Type B pancreatic cell (in vitro differentiated cells): ENCODE results near the gene ATP6V1G3. TPM values are rescaled to one million over a fixed set of nuclear protein-coding genes. Genes with fewer than 3 reads are reported as not detected.

ENCODE experiments used
- DNase-seq: peaks from one replicate; pipeline ENCODE4 v3.0.0; 2021; ENCODE audit warnings: mixed read lengths; ENCODE audit not compliant: unreplicated experiment; ENCODE audit errors: extremely low spot score
- H3K27ac Mint-ChIP-seq: 2 replicates; pipeline ENCODE4 v1.8.0; 2021; ENCODE audit warnings: mild to moderate bottlenecking, mixed read lengths
- H3K27me3 Mint-ChIP-seq: 2 replicates; pipeline ENCODE4 v1.8.0; 2021; ENCODE audit warnings: mixed read lengths
- H3K36me3 Mint-ChIP-seq: 2 replicates; pipeline ENCODE4 v1.8.0; 2021; ENCODE audit warnings: mixed read lengths
- H3K4me1 Mint-ChIP-seq: one replicate; pipeline ENCODE4 v1.8.0; 2021; ENCODE audit warnings: mixed read lengths; ENCODE audit not compliant: unreplicated experiment
- H3K4me3 Mint-ChIP-seq: 2 replicates; pipeline ENCODE4 v1.8.0; 2021; ENCODE audit warnings: mild to moderate bottlenecking, mixed read lengths
- H3K9me3 Mint-ChIP-seq: 2 replicates; pipeline ENCODE4 v1.8.0; 2021; ENCODE audit warnings: mixed read lengths
- total RNA-seq: library from RNA; stranded (reverse); gene quantifications from 2 replicates; pipeline ENCODE4 v1.2.1, GENCODE V29; 2021; ENCODE audit warnings: low replicate concordance
- TF ChIP-seq, protein P1 (sequence below): fragments of 200-600 bp; sonication (generic); conservative IDR thresholded peaks from 2 replicates; pipeline ENCODE4 v1.5.0; 2021; ENCODE audit warnings: antibody characterized with exemption, mild to moderate bottlenecking

Gene ATP6V1G3
- total RNA-seq, 1 donor from 2014 or later: 0.89 TPM

DNA sequence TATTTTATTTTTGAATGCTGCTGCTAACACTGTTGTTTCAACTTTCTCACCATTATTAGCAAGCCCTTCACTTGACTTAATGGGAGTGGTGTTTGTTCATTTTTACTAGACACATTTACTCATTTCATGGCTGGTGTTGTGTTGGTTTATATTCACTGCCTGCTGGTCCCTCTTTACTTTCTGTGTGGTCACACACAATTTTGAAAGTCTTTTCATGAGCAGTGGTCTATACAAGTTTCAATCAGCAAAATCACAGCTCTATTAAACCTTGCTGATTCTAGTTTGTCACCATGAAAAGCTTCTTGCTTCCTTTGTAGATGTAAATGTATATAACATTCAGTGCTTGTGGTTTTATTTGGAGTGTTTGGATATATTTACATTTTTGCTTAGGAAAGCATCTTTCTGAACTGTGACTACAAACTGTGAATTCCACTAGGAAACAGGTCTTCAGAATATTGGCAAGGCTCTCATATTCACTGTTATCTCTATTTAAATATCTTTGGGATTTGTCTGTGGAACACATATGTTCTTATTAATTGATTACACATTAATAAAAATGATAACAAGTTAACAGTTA lies 22.8 kb downstream of the ATP6V1G3 start:
- no peak overlapping the region for H3K4me3 Mint-ChIP-seq
- TF ChIP-seq, protein P1, sequence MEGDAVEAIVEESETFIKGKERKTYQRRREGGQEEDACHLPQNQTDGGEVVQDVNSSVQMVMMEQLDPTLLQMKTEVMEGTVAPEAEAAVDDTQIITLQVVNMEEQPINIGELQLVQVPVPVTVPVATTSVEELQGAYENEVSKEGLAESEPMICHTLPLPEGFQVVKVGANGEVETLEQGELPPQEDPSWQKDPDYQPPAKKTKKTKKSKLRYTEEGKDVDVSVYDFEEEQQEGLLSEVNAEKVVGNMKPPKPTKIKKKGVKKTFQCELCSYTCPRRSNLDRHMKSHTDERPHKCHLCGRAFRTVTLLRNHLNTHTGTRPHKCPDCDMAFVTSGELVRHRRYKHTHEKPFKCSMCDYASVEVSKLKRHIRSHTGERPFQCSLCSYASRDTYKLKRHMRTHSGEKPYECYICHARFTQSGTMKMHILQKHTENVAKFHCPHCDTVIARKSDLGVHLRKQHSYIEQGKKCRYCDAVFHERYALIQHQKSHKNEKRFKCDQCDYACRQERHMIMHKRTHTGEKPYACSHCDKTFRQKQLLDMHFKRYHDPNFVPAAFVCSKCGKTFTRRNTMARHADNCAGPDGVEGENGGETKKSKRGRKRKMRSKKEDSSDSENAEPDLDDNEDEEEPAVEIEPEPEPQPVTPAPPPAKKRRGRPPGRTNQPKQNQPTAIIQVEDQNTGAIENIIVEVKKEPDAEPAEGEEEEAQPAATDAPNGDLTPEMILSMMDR: no peak

DNA sequence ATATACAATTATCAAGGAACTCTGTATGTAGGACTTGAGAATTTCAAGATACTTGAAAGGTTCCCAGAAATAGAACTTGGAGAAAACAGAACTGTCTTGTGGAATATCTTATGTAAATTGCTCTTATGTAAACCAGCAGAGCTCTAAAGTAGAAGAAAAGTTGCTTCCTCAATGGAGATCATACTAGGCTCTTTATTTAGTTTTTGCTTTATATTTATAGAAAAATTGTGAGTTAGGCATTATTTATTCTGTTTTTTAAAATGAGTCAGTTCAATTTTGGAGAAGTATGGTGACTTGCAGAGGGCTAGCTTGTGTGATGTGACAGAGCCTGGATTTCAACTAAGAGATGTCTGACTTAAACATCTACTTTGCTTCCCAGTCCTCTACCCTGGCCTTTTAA lies 40.4 kb downstream of the ATP6V1G3 start:
- Mint-ChIP-seq H3K27ac (no peak overlapping the region), H3K4me1 (no peaks in the 10 kb centered on the region), H3K9me3 (peaks cover 6% of the 10 kb centered on the region), H3K36me3 (no peaks in the 10 kb centered on the region), H3K4me3 (no peak overlapping the region), H3K27me3 (no peaks in the 10 kb centered on the region)
- TF ChIP-seq, protein P1: no peak
- DNase-seq: no peak

More for the DNA sequence above, 22.8 kb downstream of the ATP6V1G3 start:
- no peak for DNase-seq
- H3K27ac Mint-ChIP-seq: no peak overlapping the region
- no peaks in the 10 kb centered on the region for H3K4me1 Mint-ChIP-seq
- H3K9me3 Mint-ChIP-seq: no peaks in the 10 kb centered on the region
- no peaks in the 10 kb centered on the region for H3K27me3 Mint-ChIP-seq
- no peaks in the 10 kb centered on the region for H3K36me3 Mint-ChIP-seq

- H3K4me1 Mint-ChIP-seq: no peaks in the 10 kb centered on the region
- H3K4me3 Mint-ChIP-seq: no peak overlapping the region
- peaks cover 6% of the 10 kb centered on the region for H3K9me3 Mint-ChIP-seq
- TF ChIP-seq, protein P1: no peak
- no peak overlapping the region for H3K27ac Mint-ChIP-seq
- no peaks in the 10 kb centered on the region for H3K36me3 Mint-ChIP-seq
- no peaks in the 10 kb centered on the region for H3K27me3 Mint-ChIP-seq
- DNase-seq: no peak
Measured at GRCh38 chr1:198499588-198499987, 40.9 kb downstream of the ATP6V1G3 start.

GRCh38 chr1:198498881-198499280 lies 41.6 kb downstream of the ATP6V1G3 start:
- no peak for DNase-seq
- Mint-ChIP-seq H3K9me3 (peaks cover 6% of the 10 kb centered on the region), H3K4me1 (no peaks in the 10 kb centered on the region), H3K36me3 (no peaks in the 10 kb centered on the region), H3K27ac (no peak overlapping the region), H3K27me3 (no peaks in the 10 kb centered on the region), H3K4me3 (no peak overlapping the region)
- TF ChIP-seq, protein P1: no peak

DNA sequence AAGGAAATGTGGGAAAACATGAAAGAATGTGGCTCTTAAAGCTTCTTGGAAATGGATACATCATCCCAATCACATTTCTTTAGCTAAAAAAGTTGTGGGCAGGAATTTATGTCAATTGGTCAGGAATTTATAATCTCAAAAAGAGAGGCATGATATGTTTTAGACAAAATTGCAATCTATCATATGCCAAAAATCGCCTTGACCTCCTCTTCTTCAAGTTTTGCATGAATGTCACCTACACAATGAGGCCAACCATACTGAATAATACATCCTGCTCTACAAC lies 42.4 kb downstream of the ATP6V1G3 start:
- Mint-ChIP-seq H3K4me1 (no peaks in the 10 kb centered on the region), H3K27ac (peak overlapping the region; percentile 1), H3K27me3 (no peaks in the 10 kb centered on the region), H3K9me3 (peaks cover 6% of the 10 kb centered on the region), H3K4me3 (no peak overlapping the region), H3K36me3 (no peaks in the 10 kb centered on the region)
- no peak for DNase-seq
- TF ChIP-seq, protein P1: no peak
